Body of pancreas (tissue), 4 donors: Measurements from ENCODE around the gene CREB3L2. TPM values are rescaled to one million over a fixed set of nuclear protein-coding genes. Genes with fewer than 3 reads are reported as not detected.

ENCODE experiments used
- ATAC-seq: fragments of 150-250 bp; one replicate; pipeline ENCODE4 v1.9.1; 2016
- DNase-seq, 4 donors: peaks; one replicate each; pipeline ENCODE4 v3.0.0-alpha.2; 2019
- H3K27ac ChIP-seq, 4 donors: fragments of 200-600 bp; sonication (generic); 1 replicate in 3 of 4; 2 replicates in 1 of 4; pipeline versions ENCODE4 v1.5.1 to v1.6.1; 2016 to 2019; ENCODE audit warnings: mild to moderate bottlenecking in 1 of 4, mixed read lengths in 1 of 4, moderate library complexity in 1 of 4
- H3K27me3 ChIP-seq, 2 donors: fragments of 200-600 bp; sonication (generic); one replicate each; pipeline ENCODE4 v1.6.0; 2016; ENCODE audit warnings: mild to moderate bottlenecking in 1 of 2
- H3K36me3 ChIP-seq, 2 donors: fragments of 200-600 bp; sonication (generic); replicated peaks in 1 of 2; 2 replicates each; pipeline ENCODE4 v1.5.1; 2016; ENCODE audit warnings: low read depth in 2 of 2; ENCODE audit not compliant: insufficient read depth in 1 of 2
- H3K4me1 ChIP-seq: fragments of 200-600 bp; sonication (generic); one replicate; pipeline ENCODE4 v1.6.0; 2016
- H3K4me3 ChIP-seq, 2 donors: fragments of 200-600 bp; sonication (generic); 1 replicate in 1 of 2; 2 replicates in 1 of 2; pipeline ENCODE4 v1.5.1; 2016 to 2019
- H3K9me3 ChIP-seq, 3 donors: fragments of 200-600 bp; sonication (generic); 1 replicate in 2 of 3; 2 replicates in 1 of 3; pipeline ENCODE4 v1.5.1; 2016
- CTCF ChIP-seq, 7 experiments: fragments of 450-650 bp in 4 of 7; fragments of 200-600 bp in 3 of 7; sonication (generic) in 3 of 7; IDR thresholded peaks; one replicate each; pipeline ENCODE4 v1.5.1; 2016 to 2019; ENCODE audit warnings: antibody characterized with exemption in 7 of 7
- POLR2A ChIP-seq, 3 donors: fragments of 450-650 bp; IDR thresholded peaks; one replicate each; pipeline ENCODE4 v1.6.1; 2016; ENCODE audit warnings: antibody characterized with exemption in 3 of 3, mild to moderate bottlenecking in 2 of 3
- WGBS, 2 donors: methylation state at CpG; one replicate each; pipeline ENCODE4 v1.1.5; 2017; 5-methylcytosine and 5-hydroxymethylcytosine counted together
- intact Hi-C: fragments of 100-400 bp; cut with DNase I; formaldehyde crosslinking; loops from one replicate; pipeline ENCODE4 v1.15.1; 2023
- total RNA-seq, 2 donors: library from RNA; depleted of rRNA; stranded (reverse); fragments of >200 nt; gene quantifications; one replicate each; pipeline ENCODE4 v1.1.0, GENCODE V29; 2016

CREB3L2 gene
- total RNA-seq, 2 donors from 2014 or later = 21.3 to 28.0 TPM

GRCh38 chr7:137850972-137851945 is 150.6 kb downstream of the CREB3L2 start:
- H3K4me3 ChIP-seq = no peak overlapping the region
- DNase-seq (no peak), ATAC-seq (no peak)
- H3K9me3 ChIP-seq = no peaks in the 10 kb centered on the region
- H3K4me1 ChIP-seq = peaks cover 12% of the 10 kb centered on the region
- intact Hi-C loops = no loop called here
- no peaks in the 10 kb centered on the region for H3K36me3 ChIP-seq
- 90 to 96% methylated on average over 6 of the region's 6 CpGs for WGBS, 2 donors
- no peak overlapping the region for H3K27ac ChIP-seq
- TF ChIP-seq CTCF (IDR thresholded peaks at IDR 0.05) = no peak
- peaks cover 0 to 8% of the 10 kb centered on the region in 2 donors for H3K27me3 ChIP-seq

- WGBS, 2 donors = 47 to 90% methylated on average over 2 of the region's 2 CpGs
- no peak for DNase-seq
- Histone ChIP-seq H3K9me3 (no peaks in the 10 kb centered on the region), H3K27me3 (peaks cover 0 to 11% of the 10 kb centered on the region in 2 donors), H3K4me3 (no peak overlapping the region), H3K36me3 (no peaks in the 10 kb centered on the region), H3K27ac (no peak overlapping the region), H3K4me1 (peaks cover 18% of the 10 kb centered on the region)
- no peak for ATAC-seq
- intact Hi-C loops = no loop called here
- TF ChIP-seq CTCF (IDR thresholded peaks at IDR 0.05) = no peak
- TF ChIP-seq POLR2A (IDR thresholded peaks at IDR 0.05) = no peak
These were observed 151.3 kb downstream of the CREB3L2 start for GRCh38 chr7:137850571-137850970.

- Histone ChIP-seq H3K27me3 (peaks cover 0 to 11% of the 10 kb centered on the region in 2 donors), H3K4me3 (no peak overlapping the region), H3K36me3 (no peaks in the 10 kb centered on the region), H3K4me1 (peaks cover 18% of the 10 kb centered on the region), H3K9me3 (no peaks in the 10 kb centered on the region), H3K27ac (no peak overlapping the region)
- TF ChIP-seq POLR2A (IDR thresholded peaks at IDR 0.05) (no peak), CTCF (IDR thresholded peaks at IDR 0.05) (no peak)
- ATAC-seq (no peak), DNase-seq (no peak)
- intact Hi-C loops = no loop called here
- 55 to 63% methylated on average over 8 of the region's 8 CpGs for WGBS, 2 donors
These were observed 153.8 kb downstream of the CREB3L2 start for GRCh38 chr7:137848095-137848494.

GRCh38 chr7:137847568-137848050 is 154.3 kb downstream of the CREB3L2 start:
- no peaks in the 10 kb centered on the region for H3K36me3 ChIP-seq
- no peak overlapping the region for H3K4me3 ChIP-seq
- TF ChIP-seq POLR2A (IDR thresholded peaks at IDR 0.05) = no peak
- no peak for TF ChIP-seq CTCF (IDR thresholded peaks at IDR 0.05)
- DNase-seq (no peak), ATAC-seq (no peak)
- H3K27ac ChIP-seq = no peak overlapping the region
- no peaks in the 10 kb centered on the region for H3K9me3 ChIP-seq
- peaks cover 18% of the 10 kb centered on the region for H3K4me1 ChIP-seq
- 26 to 27% methylated on average over 18 of the region's 18 CpGs for WGBS, 2 donors
- H3K27me3 ChIP-seq = peaks cover 0 to 11% of the 10 kb centered on the region in 2 donors
- intact Hi-C loops = no loop called here
